Fibroblast of skin of back (primary cell): ENCODE results near the gene KCNK13.
"Not testable (repeated sequence)": the region's sequence is repeated elsewhere in the genome, so short reads cannot be mapped to it uniquely, and the experiment has no call there.

Experiments used
- DNase-seq: peaks from one replicate; pipeline ENCODE4 v3.0.0-alpha.2; 2013

KCNK13 gene

GRCh38 chr14:90193925-90194324, 132.1 kb downstream of the KCNK13 start:
- no peak for DNase-seq

- no peak for DNase-seq
Observed at GRCh38 chr14:90194706-90195105, 132.9 kb downstream of the KCNK13 start.

DNA sequence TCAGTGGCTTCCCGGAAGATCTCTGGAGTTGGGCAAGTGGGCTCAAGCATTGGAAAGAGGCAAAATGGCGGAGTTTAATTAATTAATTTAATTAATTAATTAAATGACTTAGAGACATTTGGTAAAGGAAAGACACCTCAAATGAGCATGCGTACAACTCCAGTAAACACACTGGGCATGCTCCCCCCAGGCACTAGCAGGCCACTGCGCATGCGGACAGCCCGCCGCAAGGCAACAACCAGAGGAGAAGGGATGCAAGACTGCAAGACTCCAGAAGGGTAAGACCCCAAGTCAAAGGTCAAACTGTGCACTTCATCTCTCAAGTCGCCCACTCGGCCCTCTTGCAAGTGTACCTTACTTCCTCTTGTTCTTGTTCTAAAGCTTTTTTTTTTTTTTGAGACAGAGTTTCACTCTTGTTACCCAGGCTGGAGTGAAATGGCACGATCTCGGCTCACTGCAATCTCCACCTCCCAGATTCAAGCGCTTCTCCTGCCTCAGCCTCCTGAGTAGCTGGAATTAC, 136.8 kb downstream of the KCNK13 start:
- DNase-seq: no peak

- DNase-seq: not testable (repeated sequence)
Observed at GRCh38 chr14:90200546-90200945, 138.8 kb downstream of the KCNK13 start.

- DNase-seq: no peak
Observed at GRCh38 chr14:90201344-90201743, 139.6 kb downstream of the KCNK13 start.

DNA sequence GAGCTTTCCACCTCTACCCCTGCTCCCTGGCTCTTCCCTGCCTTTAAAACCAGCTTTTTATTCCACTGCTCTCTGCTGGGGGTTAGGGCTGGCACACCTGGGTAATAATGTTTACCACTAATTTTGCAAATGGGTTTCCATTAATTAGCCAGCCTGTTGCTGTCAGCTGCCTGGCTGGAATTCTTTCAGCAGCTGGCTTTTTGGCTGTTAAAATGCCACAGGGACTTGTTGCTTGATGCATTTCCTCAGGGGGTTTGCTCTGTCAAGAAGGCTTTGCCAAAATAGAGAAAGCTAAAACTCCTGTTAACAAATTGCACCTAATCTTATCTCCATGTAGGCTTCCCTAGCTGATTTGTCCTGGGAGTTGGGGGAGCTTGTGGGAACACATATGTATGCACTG, 142.7 kb downstream of the KCNK13 start:
- DNase-seq: no peak

- no peak for DNase-seq
Observed at GRCh38 chr14:90213099-90213748, 151.4 kb downstream of the KCNK13 start.

DNA sequence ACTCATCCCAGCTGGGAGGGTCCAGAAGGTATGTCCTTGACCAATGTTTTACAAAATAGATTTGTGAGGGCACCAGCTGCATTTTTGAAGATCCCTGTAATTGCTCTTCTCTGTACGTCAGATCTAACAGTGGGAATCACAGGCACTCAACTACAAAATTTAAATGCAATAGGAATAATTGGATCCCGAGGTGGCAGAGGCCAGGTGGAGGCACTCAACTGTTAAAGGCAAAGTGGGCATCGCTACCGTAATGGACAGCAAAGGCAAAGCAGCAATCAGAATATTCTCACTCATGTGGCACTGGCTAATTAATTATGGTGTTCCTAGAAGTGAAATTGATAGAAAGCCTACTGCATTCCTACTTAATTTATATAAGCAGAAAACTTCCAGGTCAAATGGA, 166.7 kb downstream of the KCNK13 start:
- no peak for DNase-seq

DNA sequence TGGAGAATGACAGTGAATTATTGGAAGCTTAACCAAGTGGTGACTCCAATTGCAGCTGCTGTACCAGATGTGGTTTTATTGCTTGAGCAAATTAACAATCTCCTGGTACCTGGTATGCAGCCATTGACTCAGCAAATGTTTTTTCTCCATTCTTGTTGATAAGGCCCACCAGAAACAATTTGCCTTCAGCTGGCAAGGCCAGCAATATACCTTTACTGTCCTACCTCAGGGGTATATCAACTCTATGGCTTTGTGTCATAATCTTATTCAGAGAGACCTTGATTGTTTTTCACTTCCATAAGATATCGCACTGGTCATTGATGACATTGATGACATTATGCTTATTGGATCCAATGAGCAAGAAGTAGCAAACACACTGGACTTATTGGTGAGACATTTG, 168.1 kb downstream of the KCNK13 start:
- not testable (repeated sequence) for DNase-seq
